22Rv1 (cell line): ENCODE measurements around the gene NFATC2.

ENCODE experiments used
- ZFX ChIP-seq: fragments of 450-650 bp; IDR thresholded peaks from 2 replicates; pipeline ENCODE4 v1.6.1; 2017; ENCODE audit warnings: antibody characterized with exemption, borderline replicate concordance
- TF ChIP-seq, protein P1 (sequence below): fragments of 450-650 bp; IDR thresholded peaks from 2 replicates; pipeline ENCODE4 v1.5.1; 2017; ENCODE audit warnings: mild to moderate bottlenecking

DNA sequence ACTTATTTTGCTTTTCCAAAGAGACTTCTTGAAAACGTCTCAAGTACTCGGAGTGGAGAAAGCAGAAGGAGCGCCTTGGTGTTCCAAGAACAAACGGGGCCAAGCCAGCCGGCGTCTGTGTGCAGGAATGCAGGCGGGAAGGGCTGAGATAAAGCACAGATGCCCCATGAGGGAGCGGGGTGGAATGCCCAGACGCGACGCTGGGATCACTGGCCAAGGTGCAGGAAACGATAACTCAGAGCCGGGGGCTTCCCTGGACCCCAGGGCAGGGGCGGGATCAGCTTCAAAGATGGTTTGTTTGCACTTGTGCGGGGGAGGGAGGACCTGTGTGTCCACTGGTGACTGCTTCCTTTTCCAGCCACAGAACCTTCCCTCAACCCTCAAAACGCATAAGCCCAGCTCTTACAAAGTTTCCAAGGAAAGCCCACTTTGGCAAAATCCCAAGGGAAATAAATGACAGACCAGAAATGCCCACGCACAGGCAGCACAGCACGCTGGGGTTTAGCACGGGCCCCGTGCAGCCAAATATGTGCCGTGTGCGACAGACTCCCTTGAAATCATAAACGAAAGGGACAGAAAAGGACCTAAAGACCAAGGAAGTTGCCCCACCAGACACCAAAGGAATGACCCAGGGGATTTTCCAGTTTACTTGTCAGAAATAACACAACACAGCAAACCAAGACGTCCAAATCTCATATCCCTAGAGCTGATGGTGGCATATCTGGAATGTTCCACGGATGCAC lies 113.9 kb downstream of the NFATC2 start:
- TF ChIP-seq, protein P1, sequence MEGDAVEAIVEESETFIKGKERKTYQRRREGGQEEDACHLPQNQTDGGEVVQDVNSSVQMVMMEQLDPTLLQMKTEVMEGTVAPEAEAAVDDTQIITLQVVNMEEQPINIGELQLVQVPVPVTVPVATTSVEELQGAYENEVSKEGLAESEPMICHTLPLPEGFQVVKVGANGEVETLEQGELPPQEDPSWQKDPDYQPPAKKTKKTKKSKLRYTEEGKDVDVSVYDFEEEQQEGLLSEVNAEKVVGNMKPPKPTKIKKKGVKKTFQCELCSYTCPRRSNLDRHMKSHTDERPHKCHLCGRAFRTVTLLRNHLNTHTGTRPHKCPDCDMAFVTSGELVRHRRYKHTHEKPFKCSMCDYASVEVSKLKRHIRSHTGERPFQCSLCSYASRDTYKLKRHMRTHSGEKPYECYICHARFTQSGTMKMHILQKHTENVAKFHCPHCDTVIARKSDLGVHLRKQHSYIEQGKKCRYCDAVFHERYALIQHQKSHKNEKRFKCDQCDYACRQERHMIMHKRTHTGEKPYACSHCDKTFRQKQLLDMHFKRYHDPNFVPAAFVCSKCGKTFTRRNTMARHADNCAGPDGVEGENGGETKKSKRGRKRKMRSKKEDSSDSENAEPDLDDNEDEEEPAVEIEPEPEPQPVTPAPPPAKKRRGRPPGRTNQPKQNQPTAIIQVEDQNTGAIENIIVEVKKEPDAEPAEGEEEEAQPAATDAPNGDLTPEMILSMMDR = no peak
- no peak for TF ChIP-seq ZFX
